ENCODE results near the gene FOXA3.

The FOXA3 gene

GRCh38 chr19:45876161-45876410, 12.0 kb downstream of the FOXA3 start:
- no peak overlapping the region for H3K4me3 ChIP-seq (ENCODE audit: low read depth, low read length)
- TF ChIP-seq, protein P1, sequence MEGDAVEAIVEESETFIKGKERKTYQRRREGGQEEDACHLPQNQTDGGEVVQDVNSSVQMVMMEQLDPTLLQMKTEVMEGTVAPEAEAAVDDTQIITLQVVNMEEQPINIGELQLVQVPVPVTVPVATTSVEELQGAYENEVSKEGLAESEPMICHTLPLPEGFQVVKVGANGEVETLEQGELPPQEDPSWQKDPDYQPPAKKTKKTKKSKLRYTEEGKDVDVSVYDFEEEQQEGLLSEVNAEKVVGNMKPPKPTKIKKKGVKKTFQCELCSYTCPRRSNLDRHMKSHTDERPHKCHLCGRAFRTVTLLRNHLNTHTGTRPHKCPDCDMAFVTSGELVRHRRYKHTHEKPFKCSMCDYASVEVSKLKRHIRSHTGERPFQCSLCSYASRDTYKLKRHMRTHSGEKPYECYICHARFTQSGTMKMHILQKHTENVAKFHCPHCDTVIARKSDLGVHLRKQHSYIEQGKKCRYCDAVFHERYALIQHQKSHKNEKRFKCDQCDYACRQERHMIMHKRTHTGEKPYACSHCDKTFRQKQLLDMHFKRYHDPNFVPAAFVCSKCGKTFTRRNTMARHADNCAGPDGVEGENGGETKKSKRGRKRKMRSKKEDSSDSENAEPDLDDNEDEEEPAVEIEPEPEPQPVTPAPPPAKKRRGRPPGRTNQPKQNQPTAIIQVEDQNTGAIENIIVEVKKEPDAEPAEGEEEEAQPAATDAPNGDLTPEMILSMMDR (IDR thresholded peaks at IDR 0.05; ENCODE audit: borderline replicate concordance, insufficient read depth, low read depth, low read length), result no peak

DNA sequence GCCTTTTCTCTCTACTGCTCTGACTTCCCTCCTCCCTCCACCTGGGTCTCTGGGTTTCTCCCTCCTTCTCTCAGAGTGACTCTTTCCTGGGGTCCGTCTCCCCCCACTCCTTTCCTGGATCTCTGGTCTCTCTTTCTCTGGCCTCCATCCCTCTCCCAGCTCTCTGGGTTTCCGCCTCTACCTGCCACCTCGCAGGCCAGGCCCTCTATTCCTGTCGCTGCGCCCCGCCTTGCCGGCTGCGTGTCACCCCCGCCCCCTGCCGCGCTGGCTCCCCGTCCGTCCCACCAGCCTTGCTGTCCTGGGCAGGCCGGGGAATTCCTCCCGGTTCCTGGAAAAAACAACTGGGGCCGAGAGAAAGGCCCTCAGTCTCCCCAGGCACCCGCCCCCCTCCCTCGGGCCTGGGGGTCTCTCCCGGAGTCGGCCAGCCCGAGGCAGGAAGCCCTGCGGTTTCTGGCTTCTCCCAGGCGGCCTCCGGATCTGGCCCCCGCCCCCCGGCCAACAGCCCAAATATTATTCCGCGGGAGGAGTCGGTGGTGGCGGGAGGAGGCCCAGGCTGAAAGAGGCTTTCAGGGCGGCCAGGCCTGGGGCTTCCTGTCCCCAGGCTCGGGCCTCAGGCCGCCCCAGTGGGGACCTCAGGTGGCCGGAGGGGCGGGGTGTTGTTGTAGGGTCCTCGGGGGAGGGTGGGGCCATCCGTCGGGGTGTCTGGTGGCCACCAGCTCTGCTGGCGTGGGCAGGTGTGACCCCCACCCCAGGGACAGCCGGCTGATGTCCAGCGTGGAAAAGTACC, 12.5 kb downstream of the FOXA3 start:
- TF ChIP-seq, protein P1 (IDR thresholded peaks at IDR 0.05; ENCODE audit: borderline replicate concordance, insufficient read depth, low read depth, low read length), result no peak
- H3K4me3 ChIP-seq (ENCODE audit: low read depth, low read length), result no peak overlapping the region

- TF ChIP-seq, protein P1 (IDR thresholded peaks at IDR 0.05; ENCODE audit: borderline replicate concordance, insufficient read depth, low read depth, low read length), result no peak
- H3K4me3 ChIP-seq (ENCODE audit: low read depth, low read length), result no peak overlapping the region
Observed at GRCh38 chr19:45878043-45878794, 14.1 kb downstream of the FOXA3 start.

GRCh38 chr19:45879055-45879454, 14.9 kb downstream of the FOXA3 start:
- no peak overlapping the region for H3K4me3 ChIP-seq (ENCODE audit: low read depth, low read length)
- TF ChIP-seq, protein P1 (IDR thresholded peaks at IDR 0.05; ENCODE audit: borderline replicate concordance, insufficient read depth, low read depth, low read length), result no peak

- TF ChIP-seq, protein P1 (IDR thresholded peaks at IDR 0.05; ENCODE audit: borderline replicate concordance, insufficient read depth, low read depth, low read length), result no peak
Observed at GRCh38 chr19:45879971-45880370, 15.8 kb downstream of the FOXA3 start.

GRCh38 chr19:45881082-45881908, 17.2 kb downstream of the FOXA3 start:
- TF ChIP-seq, protein P1 (IDR thresholded peaks at IDR 0.05; ENCODE audit: borderline replicate concordance, insufficient read depth, low read depth, low read length), result no peak
- no peak overlapping the region for H3K4me3 ChIP-seq (ENCODE audit: low read depth, low read length)

More at GRCh38 chr19:45879971-45880370, 15.8 kb downstream of the FOXA3 start:
- H3K4me3 ChIP-seq (ENCODE audit: low read depth, low read length), result no peak overlapping the region

All from GM12875 (cell line).